T1000 (cell line): Measurements from ENCODE around the gene PLCB1.
"Not testable (repeated sequence)": the region's sequence is repeated elsewhere in the genome, so short reads cannot be mapped to it uniquely, and the experiment has no call there.

ENCODE experiments used
- DNase-seq: peaks from one replicate; lab custom pipeline; 2025; ENCODE audit warnings: mixed read lengths; lab: John Stamatoyannopoulos, UW

Gene PLCB1

DNA sequence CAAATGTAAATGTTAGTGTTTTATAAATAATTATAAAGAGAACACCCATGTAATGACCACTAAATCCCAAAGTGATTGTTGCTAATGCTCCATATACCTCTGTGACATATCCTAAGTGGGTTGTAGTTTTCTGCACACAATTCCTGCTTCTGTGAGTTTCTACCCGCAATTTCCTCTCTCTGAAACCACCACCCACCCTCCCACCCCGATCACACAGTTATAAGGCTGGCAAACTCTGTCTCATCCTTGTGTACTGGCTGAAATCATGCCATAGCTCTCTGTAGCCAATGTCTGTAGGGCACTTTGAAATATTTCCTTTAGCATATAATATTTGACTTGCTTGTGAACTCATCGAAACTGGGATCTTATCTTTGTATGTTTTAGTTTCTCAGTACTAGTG lies 236.6 kb downstream of the PLCB1 start:
- DNase-seq: no peak

DNA sequence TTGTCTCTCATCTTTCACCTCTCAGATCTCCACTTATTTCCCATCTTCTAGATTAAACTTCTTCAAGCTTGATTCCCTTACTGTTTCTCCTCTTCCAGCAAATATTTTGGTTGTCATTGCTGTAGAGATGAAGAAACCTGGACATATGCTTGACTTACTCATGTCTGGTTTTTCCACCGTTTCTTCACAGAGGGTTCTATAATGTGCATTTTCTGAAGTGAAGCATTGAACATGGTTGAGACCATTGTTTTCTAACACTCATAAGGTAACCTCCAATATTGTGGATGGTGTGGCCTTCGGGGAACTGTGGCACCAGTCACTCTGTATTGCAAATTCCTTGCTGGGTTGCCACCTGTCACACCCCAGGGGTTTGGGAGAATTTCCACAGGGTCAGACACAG lies 237.2 kb downstream of the PLCB1 start:
- DNase-seq: no peak

DNA sequence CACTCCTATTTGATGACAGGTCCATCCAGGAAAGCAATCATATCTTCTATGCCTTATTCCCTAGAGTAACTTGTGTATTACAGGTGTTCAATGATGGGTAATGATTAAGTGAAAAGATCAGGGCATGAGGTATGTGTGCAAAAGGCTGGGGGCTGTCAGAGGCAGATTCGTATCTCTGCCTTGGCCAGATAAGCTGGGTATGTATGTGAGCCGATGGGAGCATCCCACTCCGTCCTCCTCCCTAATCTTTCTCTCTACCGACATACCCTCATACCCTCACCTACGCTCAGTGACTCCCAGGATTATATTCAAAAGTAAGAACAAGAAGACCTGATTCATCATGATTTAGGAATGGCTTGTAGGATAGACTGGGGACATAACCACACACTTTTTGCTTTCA lies 238.7 kb downstream of the PLCB1 start:
- DNase-seq: no peak

DNA sequence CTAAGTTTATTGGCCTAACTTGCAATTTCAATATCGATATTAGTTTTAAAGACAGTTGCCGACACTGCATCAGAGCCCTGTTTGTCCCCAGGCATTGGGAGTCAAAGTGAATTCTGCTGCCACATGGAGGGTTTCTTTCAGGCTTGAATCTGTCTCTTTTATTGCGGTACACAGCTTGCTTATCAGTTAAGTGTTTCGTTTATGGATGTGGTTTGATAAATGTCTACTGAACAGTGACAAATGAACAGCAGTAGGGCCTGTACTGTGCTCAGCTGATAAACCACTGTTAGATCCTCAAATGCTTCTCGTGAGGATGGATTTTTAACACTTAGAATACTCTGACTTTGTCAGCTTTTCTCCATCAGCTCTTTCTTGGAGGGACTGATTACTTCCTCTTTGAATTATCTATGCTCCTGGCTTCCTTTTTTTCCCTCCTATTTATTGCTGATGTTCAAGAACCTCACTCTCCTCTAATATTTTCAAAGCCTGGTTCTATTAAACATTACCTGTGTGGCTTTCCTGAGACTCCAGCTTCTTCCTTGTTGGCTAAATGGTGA lies 240.8 kb downstream of the PLCB1 start:
- DNase-seq: no peak

DNA sequence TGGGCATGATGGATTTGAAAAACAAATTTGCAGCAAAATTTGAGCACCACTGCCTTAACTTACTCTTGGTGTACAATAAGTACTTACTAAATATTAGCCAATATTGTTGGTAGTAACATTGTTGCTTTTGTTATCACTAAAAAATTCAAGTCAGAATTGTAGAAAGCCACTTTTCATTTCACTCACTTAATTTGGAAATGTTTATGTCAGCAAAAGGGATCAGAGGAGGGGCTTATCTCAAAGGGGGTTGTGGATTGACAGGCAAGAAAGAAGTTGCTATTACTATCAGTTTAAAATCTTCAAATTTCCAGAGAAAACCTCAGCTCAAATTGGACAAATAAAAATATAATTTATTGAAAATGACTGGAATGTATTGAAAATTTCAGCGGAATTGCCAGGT lies 241.5 kb downstream of the PLCB1 start:
- no peak for DNase-seq

- no peak for DNase-seq
These were observed 243.8 kb downstream of the PLCB1 start for GRCh38 chr20:8375898-8376297.

- no peak for DNase-seq
These were observed 244.9 kb downstream of the PLCB1 start for GRCh38 chr20:8376940-8377339.

DNA sequence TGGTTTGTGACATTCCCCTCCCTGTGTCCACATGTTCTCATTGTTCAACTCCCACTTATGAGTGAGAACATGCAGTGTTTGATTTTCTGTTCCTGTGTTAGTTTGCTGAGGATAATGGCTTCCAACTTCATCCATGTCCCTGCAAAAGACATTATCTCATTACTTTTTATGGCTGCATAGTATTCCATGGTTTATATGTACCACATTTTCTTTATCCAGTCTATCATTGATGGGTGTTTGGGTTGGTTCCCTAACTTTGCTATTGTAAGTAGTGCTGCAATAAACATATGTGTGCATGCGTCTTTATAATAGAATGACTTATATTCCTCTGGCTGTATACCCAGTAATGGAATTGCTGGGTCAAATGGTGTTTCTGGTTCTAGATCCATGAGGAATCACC lies 247.1 kb downstream of the PLCB1 start:
- not testable (repeated sequence) for DNase-seq

DNA sequence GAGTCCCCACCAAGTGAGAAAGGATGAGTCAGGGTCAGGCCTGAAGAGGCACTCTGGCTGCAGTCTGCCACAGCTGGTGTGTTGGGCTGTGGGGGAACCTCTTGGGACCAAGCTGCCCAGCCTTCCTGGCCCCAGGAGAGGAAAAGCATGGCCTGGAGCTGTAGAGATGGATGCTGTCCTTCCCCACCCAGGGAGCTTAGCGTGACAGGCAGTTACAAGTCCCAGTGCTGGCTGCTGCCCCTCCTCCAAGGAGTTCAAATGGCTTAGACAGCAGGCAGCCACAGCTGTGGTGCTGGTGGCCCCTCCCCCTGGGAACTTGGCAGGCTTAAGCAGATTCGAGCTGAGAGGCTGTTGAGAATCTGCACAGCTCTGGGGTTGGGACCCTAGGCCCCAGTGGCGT lies 253.2 kb downstream of the PLCB1 start:
- DNase-seq: peak; percentile 79

DNA sequence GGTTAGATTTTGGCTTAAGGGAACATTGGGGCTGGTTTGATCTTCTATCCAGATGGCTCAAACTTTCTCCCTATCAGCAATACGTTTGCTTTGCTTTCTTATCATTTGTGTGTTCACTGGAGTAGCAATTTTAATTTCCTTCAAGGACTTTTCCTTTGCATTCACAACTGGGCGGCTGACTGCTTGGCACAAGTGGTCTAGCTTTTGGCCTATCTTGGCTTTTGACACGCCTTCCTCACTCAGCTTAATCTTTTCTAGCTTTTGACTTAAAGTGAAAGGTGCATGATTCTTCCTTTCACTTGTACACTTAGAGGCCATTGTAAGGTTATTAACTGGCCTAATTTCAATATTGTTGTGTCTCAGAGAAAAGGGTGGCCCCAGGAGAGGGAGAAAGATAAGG lies 254.9 kb downstream of the PLCB1 start:
- DNase-seq: no peak

DNA sequence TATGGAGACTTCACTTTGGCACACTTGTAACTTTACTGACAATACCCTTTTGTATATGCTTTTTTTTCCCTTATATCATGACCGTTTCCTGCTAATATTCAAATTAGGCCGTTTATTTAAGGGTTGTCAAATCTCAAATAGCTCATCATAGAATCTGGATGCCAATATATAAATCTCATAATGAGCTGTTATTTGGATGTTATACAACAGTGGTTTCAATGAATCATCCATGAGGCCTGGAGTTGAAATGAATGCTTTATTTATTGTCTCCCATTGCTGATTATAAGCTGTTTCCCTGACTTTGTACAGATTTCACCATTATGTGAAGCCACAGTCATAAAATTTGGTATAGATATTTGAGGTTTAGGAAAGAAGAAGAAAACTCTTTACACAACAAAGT lies 256.1 kb downstream of the PLCB1 start:
- DNase-seq: no peak

- DNase-seq: no peak
These were observed 256.6 kb downstream of the PLCB1 start for GRCh38 chr20:8388707-8389106.

- DNase-seq: no peak
These were observed 257.4 kb downstream of the PLCB1 start for GRCh38 chr20:8389381-8390036.

- DNase-seq: no peak
These were observed 258.0 kb downstream of the PLCB1 start for GRCh38 chr20:8390037-8390433.

- DNase-seq: no peak
These were observed 258.4 kb downstream of the PLCB1 start for GRCh38 chr20:8390500-8390899.

DNA sequence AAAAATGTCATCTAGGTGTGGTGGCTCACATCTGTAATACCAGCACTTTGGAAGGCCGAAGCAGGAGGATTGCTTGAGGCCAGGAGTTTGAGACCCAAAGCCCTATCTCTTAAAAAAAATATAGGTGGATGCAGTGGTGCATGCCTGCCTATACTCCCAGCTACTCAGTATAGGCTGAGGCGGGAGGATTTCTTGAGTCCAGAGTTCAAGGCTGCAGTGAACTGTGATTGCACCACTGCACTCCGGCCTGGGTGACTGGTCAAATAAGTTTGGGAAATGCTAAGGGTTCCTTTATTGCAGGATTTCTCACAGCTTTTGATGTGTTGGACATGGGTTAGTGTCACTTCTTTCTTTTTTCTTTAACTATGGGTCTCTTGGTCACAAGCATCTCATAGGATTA lies 261.3 kb downstream of the PLCB1 start:
- no peak for DNase-seq

DNA sequence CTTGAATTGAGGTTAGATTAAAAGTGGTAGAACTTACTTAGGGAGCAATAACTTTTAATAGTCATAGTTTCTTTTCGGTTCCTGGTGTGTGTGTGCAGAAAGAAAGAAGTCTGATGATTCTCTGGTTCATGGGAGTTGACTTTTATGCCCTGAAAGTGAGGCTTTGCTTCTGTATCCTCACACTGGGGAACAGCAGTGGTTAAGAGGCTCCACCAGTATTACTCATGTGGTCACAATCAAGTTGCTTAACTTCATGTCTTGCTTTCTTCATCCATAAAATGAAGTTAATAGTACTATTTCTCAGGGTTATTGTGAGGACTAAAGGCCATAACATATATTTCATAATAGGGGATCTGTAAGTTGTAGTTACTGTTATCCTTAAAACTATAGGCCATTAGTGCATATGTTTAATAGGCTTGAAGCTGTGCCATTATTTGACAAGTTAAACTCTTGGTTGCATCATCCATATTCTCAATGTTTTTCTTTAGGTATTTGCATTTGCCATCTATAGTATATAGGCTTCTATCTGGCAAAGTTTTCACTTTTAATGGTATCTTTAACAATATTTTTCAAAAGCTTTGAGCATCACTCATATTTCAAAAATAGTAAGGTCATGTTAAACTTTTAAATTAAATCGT lies 262.4 kb downstream of the PLCB1 start:
- DNase-seq: no peak

GRCh38 chr20:8395956-8396355 lies 263.9 kb downstream of the PLCB1 start:
- no peak for DNase-seq

- no peak for DNase-seq
These were observed 266.4 kb downstream of the PLCB1 start for GRCh38 chr20:8398263-8399051.

DNA sequence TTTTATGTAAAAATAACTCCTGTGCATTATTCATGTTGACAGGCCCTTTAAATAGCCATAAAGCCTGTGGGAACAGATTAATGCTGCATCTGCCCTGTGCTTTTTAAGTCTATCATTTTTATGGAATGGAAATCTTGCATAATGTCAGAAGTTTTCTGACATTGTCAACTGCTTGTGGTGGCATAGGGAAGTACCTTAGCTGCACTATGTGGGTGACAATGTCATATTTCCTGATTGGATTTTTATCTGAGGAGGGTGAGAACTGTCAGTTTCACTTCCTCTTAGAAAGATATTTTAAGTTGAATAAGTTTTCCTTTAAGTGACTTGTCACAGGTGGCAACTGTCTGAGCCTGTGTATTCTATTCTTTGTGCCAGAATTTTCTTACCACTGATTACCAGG lies 267.9 kb downstream of the PLCB1 start:
- DNase-seq: no peak

DNA sequence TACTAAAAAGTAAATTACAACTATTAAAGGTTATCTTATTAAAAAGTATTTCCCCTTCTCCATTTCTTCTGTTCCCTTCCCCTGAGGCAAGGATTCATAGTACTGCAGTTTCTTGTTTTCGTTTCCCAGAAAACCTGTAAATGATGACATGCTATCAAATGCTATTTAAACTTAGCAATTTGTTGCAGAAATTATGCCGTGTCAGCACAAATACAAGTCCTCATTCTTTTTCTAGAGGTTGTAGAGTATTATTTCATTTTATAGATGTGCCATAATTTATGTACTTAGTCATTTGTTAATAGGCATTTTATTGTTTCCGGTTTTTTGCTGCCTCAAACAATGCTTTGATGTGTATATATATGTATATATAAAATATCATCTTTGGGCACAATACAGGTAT lies 268.4 kb downstream of the PLCB1 start:
- no peak for DNase-seq

DNA sequence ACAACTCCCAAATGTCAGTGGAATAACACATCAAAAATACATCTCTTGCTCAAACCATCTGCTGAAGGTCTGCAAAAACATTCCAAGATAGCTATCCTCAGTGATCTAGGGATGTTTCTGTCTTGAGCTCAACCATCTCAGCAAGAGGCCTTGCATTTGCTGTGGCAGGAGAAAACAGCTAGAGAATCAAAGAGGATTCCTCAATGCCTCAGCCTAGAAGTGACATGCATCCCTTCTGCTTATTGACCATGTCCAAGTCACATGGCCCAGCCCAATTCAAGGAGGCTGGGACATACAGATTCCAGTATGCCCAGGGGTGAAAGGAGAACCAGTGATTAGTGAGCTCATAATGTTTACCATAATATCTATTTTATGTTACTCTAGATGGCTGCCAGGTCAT lies 269.5 kb downstream of the PLCB1 start:
- no peak for DNase-seq

GRCh38 chr20:8402798-8403197 lies 270.7 kb downstream of the PLCB1 start:
- DNase-seq: no peak
